Kidney tubule cell (primary cell): ENCODE data around the gene NBPF10.
"Not testable (repeated sequence)": the region's sequence is repeated elsewhere in the genome, so short reads cannot be mapped to it uniquely, and the experiment has no call there.

ENCODE experiments used
- DNase-seq: peaks from one replicate; pipeline ENCODE4 v3.0.0-alpha.2; 2018; ENCODE audit warnings: low spot score

NBPF10 gene, protein sequence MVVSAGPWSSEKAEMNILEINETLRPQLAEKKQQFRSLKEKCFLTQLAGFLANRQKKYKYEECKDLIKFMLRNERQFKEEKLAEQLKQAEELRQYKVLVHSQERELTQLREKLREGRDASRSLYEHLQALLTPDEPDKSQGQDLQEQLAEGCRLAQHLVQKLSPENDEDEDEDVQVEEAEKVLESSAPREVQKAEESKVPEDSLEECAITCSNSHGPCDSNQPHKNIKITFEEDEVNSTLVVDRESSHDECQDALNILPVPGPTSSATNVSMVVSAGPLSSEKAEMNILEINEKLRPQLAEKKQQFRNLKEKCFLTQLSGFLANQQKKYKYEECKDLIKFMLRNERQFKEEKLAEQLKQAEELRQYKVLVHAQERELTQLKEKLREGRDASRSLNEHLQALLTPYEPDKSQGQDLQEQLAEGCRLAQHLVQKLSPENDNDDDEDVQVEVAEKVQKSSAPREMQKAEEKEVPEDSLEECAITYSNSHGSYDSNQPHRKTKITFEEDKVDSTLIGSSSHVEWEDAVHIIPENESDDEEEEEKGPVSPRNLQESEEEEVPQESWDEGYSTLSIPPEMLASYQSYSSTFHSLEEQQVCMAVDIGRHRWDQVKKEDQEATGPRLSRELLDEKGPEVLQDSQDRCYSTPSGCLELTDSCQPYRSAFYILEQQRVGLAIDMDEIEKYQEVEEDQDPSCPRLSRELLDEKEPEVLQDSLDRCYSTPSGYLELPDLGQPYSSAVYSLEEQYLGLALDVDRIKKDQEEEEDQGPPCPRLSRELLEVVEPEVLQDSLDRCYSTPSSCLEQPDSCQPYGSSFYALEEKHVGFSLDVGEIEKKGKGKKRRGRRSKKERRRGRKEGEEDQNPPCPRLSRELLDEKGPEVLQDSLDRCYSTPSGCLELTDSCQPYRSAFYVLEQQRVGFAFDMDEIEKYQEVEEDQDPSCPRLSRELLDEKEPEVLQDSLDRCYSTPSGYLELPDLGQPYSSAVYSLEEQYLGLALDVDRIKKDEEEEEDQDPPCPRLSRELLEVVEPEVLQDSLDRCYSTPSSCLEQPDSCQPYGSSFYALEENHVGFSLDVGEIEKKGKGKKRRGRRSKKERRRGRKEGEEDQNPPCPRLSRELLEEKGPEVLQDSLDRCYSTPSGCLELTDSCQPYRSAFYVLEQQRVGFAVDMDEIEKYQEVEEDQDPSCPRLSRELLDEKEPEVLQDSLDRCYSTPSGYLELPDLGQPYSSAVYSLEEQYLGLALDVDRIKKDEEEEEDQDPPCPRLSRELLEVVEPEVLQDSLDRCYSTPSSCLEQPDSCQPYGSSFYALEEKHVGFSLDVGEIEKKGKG (N-terminal part only)

GRCh38 chr1:146144465-146144864, at the start of gene NBPF10:
TSS of gene NBPF10 (minus strand) at chr1:146144804. CDS start at chr1:146144769, 35 bp downstream.
- not testable (repeated sequence) for DNase-seq

DNA sequence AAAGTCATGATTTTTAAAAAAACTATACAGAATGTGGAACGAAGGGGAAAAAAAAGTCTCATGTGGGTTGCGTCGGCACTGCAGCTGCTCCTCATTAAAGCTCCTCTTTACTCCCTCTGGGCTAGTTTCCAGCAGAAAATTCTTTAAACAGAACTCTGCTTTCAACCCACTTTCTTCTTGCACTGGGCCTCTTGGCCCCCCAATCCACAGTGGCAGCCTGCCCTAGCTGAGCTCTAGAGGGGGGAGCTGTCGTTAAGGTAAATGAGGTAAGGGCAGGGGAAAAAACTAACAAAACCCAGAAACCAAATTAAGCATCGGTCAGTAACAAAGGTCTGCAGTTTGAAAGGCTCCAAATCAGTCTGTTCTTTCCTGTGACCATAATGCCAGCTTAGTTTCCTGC, 29.9 kb upstream of the NBPF10 start:
- not testable (repeated sequence) for DNase-seq

DNA sequence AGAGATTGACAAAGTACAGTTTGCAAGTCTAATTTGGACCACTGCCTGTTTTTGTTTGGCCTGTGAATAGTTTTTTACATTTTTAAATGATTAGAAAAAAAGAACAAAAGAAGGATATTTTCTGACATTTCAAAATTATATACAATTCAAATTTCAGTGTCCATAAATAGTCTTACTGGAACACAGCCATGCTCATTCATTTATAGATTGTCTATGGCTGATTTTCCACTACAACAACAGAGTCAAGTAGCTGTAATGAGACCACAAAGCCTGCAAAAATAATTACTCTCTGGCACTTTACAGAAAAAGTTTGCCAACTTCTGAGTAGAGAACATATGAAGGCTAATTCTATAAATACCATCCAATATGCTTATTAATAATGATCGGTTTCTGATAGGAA, 23.1 kb upstream of the NBPF10 start:
- not testable (repeated sequence) for DNase-seq

- not testable (repeated sequence) for DNase-seq
Observed at GRCh38 chr1:146167273-146167672, 22.7 kb upstream of the NBPF10 start.
